Spleen (tissue), 7 donors: ENCODE results near the gene EFCAB13.

Experiments
- POLR2AphosphoS5 ChIP-seq, 3 donors: sonication (generic); formaldehyde crosslinking; IDR thresholded peaks; one replicate each; pipeline ENCODE4 v1.5.1; 2017; ENCODE audit warnings: antibody characterized with exemption in 3 of 3
- TF ChIP-seq, protein P1 (sequence below), 11 experiments: fragments of 200-600 bp in 7 of 11; fragments of 450-650 bp in 4 of 11; sonication (generic) in 4 of 11; IDR thresholded peaks in 8 of 11; conservative IDR thresholded peaks in 3 of 11; 1 replicate in 7 of 11; 2 replicates in 4 of 11; pipeline versions ENCODE4 v1.4.0 to v1.8.0; 2016 to 2021; ENCODE audit warnings: antibody characterized with exemption in 11 of 11, inconsistent platforms in 4 of 11, mild to moderate bottlenecking in 1 of 11
- donor health status: DM: no; HTN: no; CAD: no; lungs with moderate emphysema.
- donor health status: DM: no; HTN: no; CAD: no.
- donor health status: DM: no; HTN: no; CAD: no.

DNA sequence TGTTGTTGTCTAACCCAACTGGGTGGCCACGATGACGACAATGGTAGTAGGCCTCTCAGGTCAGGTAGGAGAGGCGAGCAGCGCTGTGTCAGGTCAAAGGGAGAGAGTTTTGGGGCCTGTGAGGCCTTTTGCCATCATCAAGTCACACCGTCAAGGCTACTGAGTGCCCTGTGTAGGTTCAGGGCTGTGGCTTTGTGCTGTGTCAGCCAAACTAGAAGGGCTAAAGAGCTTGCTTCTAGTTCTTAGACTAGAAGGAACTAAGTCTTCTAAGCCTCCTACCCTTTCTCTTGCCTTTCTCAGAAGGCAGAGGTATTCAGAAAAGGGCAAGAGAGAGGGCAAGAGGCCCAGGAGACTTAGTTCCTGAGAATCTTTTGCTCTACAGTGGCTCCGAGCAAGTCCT, 25.0 kb upstream of the EFCAB13 start:
- TF ChIP-seq, protein P1, sequence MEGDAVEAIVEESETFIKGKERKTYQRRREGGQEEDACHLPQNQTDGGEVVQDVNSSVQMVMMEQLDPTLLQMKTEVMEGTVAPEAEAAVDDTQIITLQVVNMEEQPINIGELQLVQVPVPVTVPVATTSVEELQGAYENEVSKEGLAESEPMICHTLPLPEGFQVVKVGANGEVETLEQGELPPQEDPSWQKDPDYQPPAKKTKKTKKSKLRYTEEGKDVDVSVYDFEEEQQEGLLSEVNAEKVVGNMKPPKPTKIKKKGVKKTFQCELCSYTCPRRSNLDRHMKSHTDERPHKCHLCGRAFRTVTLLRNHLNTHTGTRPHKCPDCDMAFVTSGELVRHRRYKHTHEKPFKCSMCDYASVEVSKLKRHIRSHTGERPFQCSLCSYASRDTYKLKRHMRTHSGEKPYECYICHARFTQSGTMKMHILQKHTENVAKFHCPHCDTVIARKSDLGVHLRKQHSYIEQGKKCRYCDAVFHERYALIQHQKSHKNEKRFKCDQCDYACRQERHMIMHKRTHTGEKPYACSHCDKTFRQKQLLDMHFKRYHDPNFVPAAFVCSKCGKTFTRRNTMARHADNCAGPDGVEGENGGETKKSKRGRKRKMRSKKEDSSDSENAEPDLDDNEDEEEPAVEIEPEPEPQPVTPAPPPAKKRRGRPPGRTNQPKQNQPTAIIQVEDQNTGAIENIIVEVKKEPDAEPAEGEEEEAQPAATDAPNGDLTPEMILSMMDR (IDR thresholded peaks at IDR 0.05 in 8 of 11, conservative IDR thresholded peaks at IDR 0.05 in 3 of 11), result no peak
- TF ChIP-seq POLR2AphosphoS5 (IDR thresholded peaks at IDR 0.05), result no peak
